GM21423 (cell line): ENCODE measurements around the gene TRIM2.

Source experiments
- ATAC-seq: cut with Tn5 transposase; IDR thresholded peaks from one replicate; pipeline ENCODE4 v1.9.1; 2021; ENCODE audit warnings: mild to moderate bottlenecking, moderate library complexity; ENCODE audit not compliant: unreplicated experiment

Gene TRIM2

DNA sequence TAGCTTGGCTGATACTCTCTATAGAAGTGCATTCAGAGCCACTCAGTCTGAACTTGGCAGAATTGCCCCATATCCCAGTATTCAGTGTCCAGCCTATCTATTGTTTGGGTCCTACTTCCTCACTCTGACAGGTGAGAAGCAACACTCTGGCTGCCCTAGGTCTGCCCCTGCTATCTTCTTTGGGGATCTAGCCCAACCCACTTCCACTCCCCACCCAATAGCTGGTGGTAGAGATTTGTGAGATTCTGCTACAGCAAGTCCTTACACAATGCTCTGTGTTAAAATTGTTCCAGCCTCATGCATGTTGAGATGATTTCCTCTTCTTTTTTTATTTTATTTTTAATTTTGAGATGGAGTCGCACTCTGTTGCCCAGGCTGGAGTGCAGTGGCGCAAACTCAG, 67.6 kb downstream of the TRIM2 start:
- no peak for ATAC-seq

DNA sequence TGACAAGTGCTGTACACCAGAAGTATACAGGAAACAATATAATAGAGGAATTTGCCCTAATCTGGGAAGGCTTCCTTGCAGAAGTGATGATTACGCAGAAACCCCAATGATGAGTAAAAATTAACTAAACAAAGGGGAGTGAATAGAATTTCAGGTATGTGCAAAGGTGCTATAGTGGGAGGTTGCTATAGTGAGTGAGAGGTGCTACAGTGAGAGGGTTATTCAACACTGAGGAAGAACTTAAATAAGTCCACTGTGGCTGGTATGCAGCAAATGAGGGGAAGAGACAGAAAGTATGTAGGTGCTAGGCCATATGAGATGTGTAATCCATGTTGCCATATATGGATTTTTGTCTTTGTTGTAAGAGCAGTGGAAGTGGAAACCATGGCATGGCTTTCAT, 69.5 kb downstream of the TRIM2 start:
- ATAC-seq, result no peak

DNA sequence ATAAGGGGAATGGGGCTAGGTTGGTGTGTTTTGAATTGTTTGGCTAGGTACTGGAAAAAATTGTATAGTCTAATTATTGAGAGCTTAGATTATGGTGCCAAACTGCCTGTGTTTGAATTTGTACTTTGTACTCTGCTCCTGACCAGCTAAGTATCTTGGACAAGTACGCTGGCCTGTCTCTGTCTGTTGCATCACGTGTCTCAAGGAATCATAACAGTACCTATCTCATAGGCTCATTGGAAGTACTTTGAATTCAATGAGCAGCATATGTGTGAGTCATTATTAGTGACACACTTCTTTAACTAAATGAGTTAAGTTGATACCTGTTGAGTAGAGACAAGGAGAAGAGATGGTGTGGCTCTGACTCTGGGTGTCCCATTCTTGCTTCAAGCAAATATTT, 70.7 kb downstream of the TRIM2 start:
- no peak for ATAC-seq

DNA sequence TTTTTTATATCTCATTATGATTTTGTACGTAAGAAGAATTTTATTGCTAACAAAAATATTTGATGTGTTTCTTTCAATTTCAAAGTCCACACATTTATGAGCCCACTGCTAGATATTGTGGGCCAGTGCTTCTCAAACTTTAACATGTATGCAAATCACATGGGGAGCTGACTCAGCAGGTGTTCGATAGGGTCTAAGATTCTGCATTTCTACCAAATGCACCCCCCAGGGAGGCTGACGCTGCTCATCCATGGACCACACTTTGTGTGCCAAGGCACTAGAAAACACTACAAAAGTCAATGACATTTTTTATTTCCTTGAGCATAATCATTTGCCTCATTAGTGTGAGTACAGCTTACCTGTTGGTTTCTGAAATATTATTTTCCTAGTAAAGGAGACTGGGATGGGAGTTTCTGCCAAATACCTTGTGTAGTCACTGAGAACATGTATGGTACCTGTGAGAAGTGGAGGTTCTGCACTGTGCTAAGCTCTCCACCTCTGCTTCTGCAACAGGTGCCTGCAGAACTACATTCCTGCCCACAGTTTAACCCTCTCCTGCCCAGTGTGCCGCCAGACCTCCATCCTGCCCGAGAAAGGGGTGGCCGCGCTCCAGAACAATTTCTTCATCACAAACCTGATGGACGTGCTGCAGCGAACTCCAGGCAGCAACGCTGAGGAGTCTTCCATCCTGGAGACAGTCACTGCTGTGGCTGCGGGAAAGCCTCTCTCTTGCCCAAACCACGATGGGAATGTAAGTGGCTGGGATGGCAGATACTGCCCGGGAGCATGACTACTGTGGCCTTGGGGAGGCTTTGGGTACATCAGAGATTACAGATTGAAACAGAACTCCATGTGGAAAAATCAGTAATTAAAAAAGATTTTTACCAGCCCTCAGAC, 71.4 kb downstream of the TRIM2 start:
- no peak for ATAC-seq

DNA sequence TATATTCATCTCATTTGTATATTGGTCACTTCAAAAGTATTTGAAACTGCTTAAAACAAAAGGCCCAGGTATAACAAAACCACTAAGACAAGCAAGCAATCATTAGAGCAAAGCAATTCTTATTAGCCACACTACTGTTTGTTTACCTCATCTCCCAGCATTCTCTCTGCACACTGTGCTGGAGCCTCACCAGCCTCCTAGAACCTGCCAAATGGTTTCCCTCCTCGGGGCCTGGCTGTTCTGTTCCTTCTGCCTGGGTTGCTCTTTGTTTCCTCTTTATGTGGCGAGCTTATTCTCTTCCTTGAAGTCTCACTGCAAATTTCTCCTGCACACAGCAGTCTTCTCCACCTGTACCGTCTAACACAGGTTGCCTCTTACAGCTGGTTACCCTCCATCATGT, 72.7 kb downstream of the TRIM2 start:
- no peak for ATAC-seq

DNA sequence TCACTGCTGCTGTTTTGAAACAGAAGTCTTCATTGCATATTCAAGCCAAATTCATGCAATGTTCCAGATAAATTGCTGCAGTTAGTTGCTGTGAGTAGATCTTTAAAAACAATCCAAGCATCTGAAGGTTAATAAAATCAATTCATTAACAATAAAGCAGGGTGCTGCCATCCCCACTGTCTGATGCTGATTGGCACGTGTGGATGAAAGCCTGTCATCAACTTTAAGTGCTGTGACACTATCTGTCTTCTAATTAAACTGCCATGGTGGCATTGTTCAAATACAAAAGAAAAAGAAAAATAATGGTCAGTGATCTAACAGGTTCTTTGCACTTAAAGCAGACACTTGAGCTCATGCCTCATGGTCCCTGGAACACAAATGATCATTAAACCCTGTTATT, 77.2 kb downstream of the TRIM2 start:
- ATAC-seq, result no peak

DNA sequence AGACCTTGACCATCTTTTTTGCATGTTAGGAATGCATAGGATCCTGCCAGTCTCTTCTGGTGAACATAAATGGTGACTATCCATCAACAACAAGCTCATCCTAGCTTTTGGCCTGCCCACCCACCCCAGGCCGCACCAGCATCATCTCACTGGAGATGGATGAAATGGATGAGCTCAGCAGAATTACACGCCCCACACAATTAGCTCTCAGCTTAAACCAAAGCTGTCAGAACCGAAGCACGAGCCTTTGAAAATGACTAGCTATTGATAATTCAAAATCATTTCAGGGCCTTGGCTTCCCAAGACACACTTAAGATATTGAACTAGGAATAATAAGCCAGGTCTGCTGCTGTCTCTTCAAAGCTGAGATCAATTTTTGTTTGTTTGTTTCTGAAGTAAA, 77.8 kb downstream of the TRIM2 start:
- ATAC-seq, result no peak

DNA sequence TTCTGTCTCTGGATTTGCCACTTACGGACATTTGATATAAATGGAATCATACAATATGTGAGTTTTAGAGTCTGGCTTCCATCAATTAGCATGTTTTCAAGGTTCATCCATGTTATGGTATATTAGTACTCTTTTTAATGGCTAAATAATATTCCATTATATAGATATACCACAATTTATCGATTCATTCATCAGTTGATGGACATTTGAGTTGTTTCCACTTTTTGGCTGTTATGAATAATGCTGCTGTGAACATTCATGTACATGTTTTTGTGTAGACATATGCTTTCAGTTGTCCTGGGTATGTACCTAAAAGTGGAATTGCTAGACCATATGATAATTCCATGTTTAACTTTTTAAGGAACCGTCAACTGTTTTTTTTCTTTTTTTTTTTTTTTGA, 79.0 kb downstream of the TRIM2 start:
- ATAC-seq, result no peak

DNA sequence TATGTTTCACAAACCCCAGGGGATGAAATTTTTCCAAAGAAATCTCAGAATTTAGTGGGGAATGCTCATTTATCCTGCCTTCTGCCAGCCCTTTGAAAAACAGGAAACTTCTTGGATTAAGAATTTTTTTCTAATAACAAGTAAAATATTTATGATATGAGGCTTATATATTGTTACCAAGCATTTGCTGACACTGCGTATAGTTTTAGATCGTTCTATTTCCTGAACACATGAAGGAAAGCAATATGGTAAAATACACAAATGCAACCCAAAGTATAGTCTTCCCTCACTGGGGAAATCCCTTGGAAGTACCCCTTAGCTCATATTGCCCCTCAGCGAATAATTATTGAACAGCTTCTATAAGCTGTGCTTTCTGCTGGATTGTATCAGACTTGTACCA, 85.9 kb downstream of the TRIM2 start:
- no peak for ATAC-seq

DNA sequence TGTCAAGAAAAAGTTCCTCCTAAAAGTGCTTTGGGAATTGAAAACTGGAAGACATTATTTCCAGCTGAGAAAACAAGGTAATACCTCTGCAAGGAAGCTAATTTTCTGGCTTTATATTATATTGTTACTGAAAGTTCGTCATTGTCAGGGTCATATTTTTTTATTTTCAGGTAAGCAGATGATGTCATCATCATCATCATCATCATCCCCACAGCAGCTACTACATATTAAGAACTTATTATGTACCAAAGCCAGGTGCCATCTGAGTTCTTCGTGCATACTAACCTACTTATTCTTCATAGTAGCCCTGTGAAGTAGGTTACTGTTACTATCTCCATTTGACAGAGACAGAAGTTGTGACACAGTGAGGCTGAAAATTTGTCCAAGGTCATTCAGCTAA, 87.3 kb downstream of the TRIM2 start:
- ATAC-seq, result no peak

DNA sequence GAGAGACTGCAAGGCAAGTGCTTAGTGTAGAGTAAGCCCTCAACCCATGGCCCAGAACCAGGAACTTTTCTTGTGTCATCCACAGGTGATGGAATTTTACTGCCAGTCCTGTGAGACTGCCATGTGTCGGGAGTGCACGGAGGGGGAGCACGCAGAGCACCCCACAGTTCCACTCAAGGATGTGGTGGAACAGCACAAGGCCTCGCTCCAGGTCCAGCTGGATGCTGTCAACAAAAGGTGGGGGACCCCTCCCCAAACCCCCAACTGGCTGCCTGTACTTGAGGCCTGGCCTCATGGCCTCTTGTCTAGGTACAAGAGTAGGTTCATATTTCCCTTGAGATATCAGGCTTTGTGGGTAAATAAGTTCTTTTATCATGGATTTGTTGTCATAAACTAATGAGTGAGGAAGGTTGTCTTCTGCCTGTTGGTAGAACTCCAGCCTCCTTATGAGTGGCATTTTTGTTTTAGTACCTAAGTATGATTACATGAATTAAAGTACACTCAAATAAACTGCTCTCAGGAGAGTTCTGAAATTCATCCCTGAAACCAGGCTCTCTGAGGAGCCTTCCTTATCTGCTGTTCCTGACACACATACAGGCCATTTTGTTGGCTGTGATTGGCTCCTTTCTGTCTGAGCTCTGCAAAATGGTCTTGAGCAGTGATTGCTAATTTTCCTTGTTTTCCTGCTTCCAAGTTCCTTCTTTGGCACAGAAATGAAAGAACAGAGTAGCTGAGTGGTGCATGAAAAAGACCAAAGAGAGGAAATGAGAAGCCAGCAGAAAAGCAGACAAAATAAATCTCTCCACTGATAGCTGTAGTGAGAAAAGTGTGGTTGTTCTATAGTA, 88.9 kb downstream of the TRIM2 start:
- ATAC-seq, result no peak

DNA sequence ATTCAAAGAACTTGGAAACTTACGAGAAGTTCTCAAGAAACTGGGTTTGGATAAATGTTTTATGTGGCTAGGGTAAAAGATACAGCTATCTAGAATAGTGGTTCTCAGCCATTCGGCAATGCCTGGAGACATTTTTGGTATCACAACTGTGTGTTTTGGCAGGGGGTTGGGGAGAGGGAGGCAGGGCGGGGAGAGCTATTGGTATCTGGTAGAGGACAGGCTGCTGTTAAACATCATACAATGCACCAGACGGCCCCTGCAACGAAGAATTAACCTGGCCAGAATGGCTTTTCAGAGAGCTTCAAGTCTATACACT, 89.5 kb downstream of the TRIM2 start:
- ATAC-seq, result no peak

DNA sequence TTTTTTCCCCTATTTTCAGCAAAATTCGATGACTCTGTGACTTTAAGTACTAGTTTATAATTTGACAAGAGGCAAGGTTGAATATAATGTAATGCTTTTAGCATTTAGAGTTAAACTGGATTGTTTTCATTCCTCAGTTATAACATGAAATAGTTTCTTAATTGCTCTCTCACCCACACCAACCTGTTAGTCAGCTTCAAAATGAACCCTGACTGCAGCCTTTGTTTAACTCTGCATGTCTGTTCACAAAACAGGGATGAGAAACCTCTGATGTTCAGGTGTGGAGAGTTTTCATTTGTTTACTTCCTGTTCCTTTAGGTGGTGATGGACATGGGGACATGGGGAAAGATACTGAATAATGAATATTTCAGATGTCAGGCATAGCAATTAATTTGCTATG, 90.4 kb downstream of the TRIM2 start:
- ATAC-seq, result no peak

DNA sequence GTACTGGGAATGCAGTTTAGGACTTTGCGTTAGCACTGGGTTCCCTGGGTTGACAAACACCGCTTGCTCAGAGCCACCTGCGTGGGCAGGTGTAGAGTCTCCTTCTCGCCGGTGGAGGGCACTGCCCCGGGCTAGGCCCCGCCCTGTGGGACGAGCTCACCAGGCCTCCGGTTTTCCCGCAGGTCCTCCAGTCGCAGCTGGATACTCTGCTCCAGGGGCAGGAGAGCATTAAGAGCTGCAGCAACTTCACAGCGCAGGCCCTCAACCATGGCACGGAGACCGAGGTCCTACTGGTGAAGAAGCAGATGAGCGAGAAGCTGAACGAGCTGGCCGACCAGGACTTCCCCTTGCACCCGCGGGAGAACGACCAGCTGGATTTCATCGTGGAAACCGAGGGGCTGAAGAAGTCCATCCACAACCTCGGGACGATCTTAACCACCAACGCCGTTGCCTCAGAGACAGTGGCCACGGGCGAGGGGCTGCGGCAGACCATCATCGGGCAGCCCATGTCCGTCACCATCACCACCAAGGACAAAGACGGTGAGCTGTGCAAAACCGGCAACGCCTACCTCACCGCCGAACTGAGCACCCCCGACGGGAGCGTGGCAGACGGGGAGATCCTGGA, 91.0 kb downstream of the TRIM2 start:
- no peak for ATAC-seq

DNA sequence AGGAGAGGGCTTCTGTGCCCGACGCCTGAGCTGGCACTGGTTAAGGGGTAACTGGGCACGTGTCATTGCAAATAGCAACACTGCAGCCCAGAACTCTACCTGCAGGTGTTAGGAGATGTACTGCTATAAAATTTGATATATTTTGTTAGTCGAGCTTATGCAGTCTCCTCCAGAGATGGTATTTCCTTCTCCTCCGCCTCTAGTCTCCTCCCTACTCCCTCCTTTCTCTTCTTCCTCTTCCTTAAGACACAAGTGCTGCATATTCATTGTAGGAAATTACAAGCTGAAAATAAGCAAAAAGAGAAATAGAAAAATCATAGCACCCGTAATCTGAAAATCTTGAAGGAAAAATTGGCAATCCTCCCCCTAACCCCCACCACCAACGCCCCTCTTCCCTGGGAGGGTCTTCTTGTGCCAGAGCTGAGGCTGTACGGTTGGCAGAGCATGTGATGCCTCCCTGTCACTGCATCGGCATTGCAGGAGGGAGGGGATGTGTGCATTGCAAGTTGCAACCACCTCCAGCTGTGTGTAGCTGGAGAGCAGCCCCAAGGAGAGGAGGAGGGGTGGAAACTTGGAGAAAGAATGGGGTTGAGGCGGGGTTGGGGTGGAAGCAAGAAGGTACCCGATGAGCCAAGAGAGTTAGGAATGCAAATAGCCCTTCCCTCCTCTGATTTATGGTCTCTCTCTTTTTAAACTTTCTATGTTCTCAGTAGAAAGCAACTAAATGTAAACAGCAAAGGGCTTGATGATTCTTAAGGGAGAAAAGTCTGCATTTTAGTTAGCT, 92.0 kb downstream of the TRIM2 start:
- ATAC-seq, result no peak

DNA sequence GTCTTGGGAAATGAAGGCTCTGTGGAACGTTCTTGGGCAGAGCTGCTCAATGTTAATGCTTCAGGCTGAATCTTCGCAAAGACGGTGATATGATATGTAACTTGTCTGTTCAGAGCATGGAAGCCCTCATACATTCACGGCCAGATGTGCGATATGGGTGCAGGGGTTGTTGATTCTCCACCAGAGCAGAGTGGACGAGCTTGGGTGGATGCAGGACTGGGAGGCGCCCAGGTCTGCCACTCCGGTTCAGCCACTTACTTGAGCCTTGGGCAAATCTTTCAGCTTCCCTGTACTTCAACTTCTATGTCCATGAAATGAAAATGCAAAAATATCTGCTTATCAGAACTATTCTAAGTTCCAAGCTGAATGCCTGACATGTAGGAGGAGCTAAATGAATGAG, 92.9 kb downstream of the TRIM2 start:
- no peak for ATAC-seq

DNA sequence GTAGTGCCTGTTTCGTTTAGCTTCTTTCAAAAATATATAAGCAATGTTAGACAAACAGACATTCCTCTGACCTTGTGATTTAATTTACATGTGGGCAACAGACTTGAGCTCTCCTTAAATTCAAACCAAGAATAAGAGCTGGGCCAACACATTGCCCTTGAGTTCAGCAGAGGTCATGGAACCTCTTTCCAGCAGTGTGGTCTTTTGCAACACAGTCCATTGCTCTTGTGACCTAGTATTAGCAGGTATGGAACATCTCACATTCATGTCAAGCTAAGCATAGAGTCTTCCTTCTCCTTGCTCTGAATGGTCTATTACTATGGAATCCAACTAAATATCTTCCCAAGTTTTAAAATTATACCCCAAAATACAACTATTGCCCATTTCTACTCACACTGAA, 106.5 kb downstream of the TRIM2 start:
- no peak for ATAC-seq

DNA sequence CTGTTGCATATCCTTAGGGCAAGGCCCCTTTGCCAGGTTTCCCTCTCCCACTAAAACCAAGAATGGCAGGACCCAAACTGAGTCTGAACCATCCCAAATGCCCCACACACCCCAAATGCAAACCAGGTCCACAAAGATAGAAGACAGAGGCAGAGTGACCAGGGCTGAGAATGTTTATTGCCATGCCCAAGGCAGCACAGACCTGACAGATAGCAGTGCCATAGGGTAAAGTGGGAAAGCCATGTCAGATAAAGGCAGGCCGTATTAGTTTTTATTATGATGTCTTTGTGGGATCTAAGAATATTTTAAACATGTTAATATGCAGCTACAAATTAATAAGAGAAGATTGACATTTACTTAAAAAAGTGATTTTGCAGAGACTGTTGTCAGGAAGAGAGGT, 110.7 kb downstream of the TRIM2 start:
- no peak for ATAC-seq

DNA sequence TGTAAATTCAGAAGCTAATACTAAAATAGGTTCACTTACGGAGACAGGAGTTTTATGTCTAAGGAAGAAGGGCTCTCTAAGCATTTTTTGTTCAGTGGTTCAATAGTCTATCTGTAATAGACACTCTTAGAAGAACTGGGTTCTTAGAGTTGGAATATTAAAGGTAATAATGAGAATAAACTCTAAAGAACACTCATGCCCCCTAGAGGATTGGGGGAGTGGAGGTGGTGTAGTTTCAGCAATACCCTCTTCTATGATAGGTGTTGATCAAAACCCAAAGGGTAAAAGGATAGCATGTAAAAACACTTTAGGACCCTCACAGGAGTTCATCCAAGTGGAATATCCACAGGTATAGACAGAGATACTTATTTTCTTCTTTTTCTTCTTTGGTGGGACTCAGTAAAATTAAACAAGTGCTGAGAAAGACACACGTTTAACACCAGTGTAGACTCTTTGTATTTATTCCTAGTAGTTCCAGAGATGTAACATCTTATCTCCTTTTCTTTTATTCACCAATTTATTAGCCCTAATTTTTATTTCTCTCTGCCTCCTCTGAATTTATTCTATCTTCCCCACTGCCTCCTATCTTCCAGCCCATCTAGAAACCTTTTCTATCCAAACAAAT, 114.6 kb downstream of the TRIM2 start:
- no peak for ATAC-seq

DNA sequence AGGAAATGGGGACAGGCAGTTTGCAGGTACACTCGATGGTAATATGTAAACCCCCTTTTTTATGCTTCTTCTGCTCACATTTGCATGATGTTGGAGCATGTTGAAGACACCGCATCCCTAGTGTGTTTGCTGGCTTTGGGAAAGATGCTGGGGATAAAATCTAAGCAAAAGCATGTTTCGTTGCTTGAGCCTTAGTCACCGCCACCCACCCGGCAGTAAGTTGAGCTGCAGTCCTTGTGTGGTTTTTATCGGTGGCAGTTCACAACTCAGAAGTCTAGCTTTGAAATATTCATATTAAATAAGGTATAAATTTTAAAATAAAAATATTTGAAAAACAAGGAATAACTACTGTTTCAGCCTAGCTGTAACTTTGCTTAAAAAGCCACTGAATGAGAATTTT, 118.5 kb downstream of the TRIM2 start:
- no peak for ATAC-seq

DNA sequence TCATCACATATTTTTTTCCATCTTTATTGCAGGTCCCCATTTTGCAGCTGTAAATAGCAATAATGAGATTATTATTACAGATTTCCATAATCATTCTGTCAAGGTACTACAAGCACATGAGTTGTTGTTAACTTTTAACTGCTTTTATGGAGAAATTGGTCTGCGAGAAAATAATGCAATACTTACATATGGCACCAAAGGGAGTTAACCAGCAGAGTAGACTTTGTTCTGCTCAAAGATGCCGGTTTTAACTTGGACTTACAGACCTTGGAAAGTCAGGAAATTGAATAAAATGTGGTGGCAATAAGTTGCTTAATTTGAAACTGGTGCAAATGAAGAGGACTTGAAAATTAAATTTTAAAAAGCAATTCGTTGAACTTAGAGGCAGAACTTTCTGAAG, 119.8 kb downstream of the TRIM2 start:
- no peak for ATAC-seq
